ENCODE measurements around the gene IFIT2. TPM values are rescaled to one million over a fixed set of nuclear protein-coding genes. Genes with fewer than 3 reads are reported as not detected.

Gene IFIT2
- total RNA-seq, 4 donors from 2014 or later, result 3.3 to 11.4 (median 6.0) TPM

GRCh38 chr10:89304446-89304845 lies 2.6 kb downstream of the IFIT2 start:
- H3K4me3 ChIP-seq, result peak overlapping the region in 1 of 4 donors; percentile 51
- DNase-seq (ENCODE audit: low spot score in 2 of 2), result no peak
- H3K27me3 ChIP-seq, result no peaks in the 10 kb centered on the region
- no peaks in the 10 kb centered on the region for H3K9me3 ChIP-seq
- H3K36me3 ChIP-seq, result peaks cover 0 to 37% (median 0%) of the 10 kb centered on the region in 3 donors
- peak overlapping the region in 2 of 4 donors; percentile 93 to 96 for H3K27ac ChIP-seq
- WGBS, 2 donors, result 56 to 68% methylated on average over 2 of the region's 2 CpGs
- H3K4me1 ChIP-seq, result peaks cover 0 to 46% (median 29%) of the 10 kb centered on the region in 4 donors
- TF ChIP-seq POLR2A (IDR thresholded peaks at IDR 0.05), result no peak
- no peak for TF ChIP-seq CTCF (IDR thresholded peaks at IDR 0.05)
- TF ChIP-seq EP300 (IDR thresholded peaks at IDR 0.05), result no peak

GRCh38 chr10:89304925-89305324 lies 3.1 kb downstream of the IFIT2 start:
- no peak for DNase-seq (ENCODE audit: low spot score in 2 of 2)
- peak overlapping the region in 2 of 4 donors; percentile 93 to 96 for H3K27ac ChIP-seq
- no peak overlapping the region for H3K4me3 ChIP-seq
- H3K36me3 ChIP-seq, result peaks cover 0 to 37% (median 0%) of the 10 kb centered on the region in 3 donors
- no peaks in the 10 kb centered on the region for H3K9me3 ChIP-seq
- peaks cover 0 to 46% (median 29%) of the 10 kb centered on the region in 4 donors for H3K4me1 ChIP-seq
- TF ChIP-seq POLR2A (IDR thresholded peaks at IDR 0.05), result no peak
- TF ChIP-seq CTCF (IDR thresholded peaks at IDR 0.05), result no peak
- no peak for TF ChIP-seq EP300 (IDR thresholded peaks at IDR 0.05)
- H3K27me3 ChIP-seq, result no peaks in the 10 kb centered on the region

GRCh38 chr10:89305766-89306433 lies 4.1 kb downstream of the IFIT2 start:
- H3K4me3 ChIP-seq, result no peak overlapping the region
- H3K27me3 ChIP-seq, result no peaks in the 10 kb centered on the region
- H3K4me1 ChIP-seq, result peaks cover 0 to 42% (median 28%) of the 10 kb centered on the region in 4 donors
- no peaks in the 10 kb centered on the region for H3K9me3 ChIP-seq
- 73 to 74% methylated on average over 9 of the region's 9 CpGs for WGBS, 2 donors
- no peak for DNase-seq (ENCODE audit: low spot score in 2 of 2)
- H3K27ac ChIP-seq, result peak overlapping the region in 2 of 4 donors; percentile 93 to 96
- TF ChIP-seq CTCF (IDR thresholded peaks at IDR 0.05), result no peak
- no peak for TF ChIP-seq EP300 (IDR thresholded peaks at IDR 0.05)
- TF ChIP-seq POLR2A (IDR thresholded peaks at IDR 0.05), result no peak
- H3K36me3 ChIP-seq, result peaks cover 0 to 37% (median 0%) of the 10 kb centered on the region in 3 donors

GRCh38 chr10:89306434-89307268 lies 4.8 kb downstream of the IFIT2 start:
- no peak overlapping the region for H3K4me3 ChIP-seq
- DNase-seq (ENCODE audit: low spot score in 2 of 2), result no peak
- H3K9me3 ChIP-seq, result no peaks in the 10 kb centered on the region
- peaks cover 0 to 37% (median 0%) of the 10 kb centered on the region in 3 donors for H3K36me3 ChIP-seq
- peaks cover 0 to 38% (median 23%) of the 10 kb centered on the region in 4 donors for H3K4me1 ChIP-seq
- H3K27me3 ChIP-seq, result no peaks in the 10 kb centered on the region
- peak overlapping the region in 2 of 4 donors; percentile 93 to 96 for H3K27ac ChIP-seq
- WGBS, 2 donors, result 85 to 97% methylated on average over 12 to 13 of the region's 13 CpGs
- TF ChIP-seq EP300 (IDR thresholded peaks at IDR 0.05) (no peak), CTCF (IDR thresholded peaks at IDR 0.05) (no peak), POLR2A (IDR thresholded peaks at IDR 0.05) (no peak)

- no peak overlapping the region for H3K27ac ChIP-seq
These were observed 5.4 kb downstream of the IFIT2 start for GRCh38 chr10:89307269-89307577.

More at GRCh38 chr10:89307269-89307577, 5.4 kb downstream of the IFIT2 start:
- Histone ChIP-seq H3K4me1 (peaks cover 0 to 38% (median 23%) of the 10 kb centered on the region in 4 donors), H3K27me3 (no peaks in the 10 kb centered on the region), H3K36me3 (peaks cover 0 to 37% (median 0%) of the 10 kb centered on the region in 3 donors), H3K9me3 (no peaks in the 10 kb centered on the region), H3K4me3 (no peak overlapping the region)
- TF ChIP-seq EP300 (IDR thresholded peaks at IDR 0.05) (no peak), POLR2A (IDR thresholded peaks at IDR 0.05) (no peak), CTCF (IDR thresholded peaks at IDR 0.05) (no peak)
- no peak for DNase-seq (ENCODE audit: low spot score in 2 of 2)
